GM15510 (cell line): ENCODE measurements around the gene ZDHHC17.

Source experiments
- POLR2A ChIP-seq: IDR thresholded peaks from 3 replicates; pipeline ENCODE4 v1.6.1; 2011; ENCODE audit warnings: borderline replicate concordance; ENCODE audit not compliant: insufficient read length; ENCODE audit errors: extremely low read depth

Gene ZDHHC17

DNA sequence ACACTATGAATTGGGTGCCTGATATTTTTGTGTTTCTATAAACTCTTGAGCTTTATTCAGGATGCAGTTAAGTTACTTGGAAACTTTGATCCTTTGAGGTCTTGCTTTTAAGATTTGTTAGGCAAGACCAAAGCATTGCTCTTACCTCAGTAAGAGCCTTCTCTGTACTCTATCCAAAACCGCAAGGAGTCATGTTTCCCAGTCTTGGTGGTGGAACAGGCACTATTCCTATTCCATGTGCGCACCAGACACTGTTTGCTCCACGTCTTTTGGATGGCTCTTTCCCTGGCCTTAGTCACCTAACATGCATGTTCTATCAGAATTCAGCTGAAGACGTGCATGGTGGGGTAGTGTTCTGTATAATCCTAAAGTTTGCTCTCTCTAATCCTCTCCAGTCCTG is 91.4 kb downstream of the ZDHHC17 start:
- no peak for TF ChIP-seq POLR2A

DNA sequence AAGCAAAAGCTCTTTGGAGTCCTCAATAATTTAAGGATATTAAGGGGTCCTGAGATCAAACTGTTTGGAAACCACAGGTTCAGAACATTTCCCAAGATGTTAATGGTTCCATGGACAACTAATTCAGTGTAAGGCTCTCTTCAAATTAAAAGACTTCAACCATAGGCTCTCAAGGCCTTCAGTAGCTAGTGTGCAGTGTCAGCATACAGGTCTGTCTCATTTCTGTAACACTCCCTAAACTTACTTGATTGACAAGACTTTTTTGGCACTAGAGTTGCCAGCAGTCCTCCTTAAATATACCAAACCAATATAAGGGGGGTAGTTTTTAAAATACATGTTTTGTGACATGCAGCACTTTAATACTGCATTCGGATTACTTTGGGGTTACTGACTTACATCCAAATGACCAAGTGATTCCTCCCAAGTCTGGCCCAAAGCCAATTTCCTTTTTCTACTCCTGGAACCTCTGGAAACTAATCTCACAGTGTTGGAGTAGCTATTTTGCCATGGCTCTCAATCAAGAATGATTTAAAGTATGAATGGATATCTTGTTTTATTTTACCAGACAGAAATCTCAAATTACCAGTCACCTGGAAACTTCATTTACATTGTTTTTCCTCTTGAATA is 92.2 kb downstream of the ZDHHC17 start:
- TF ChIP-seq POLR2A, result no peak

DNA sequence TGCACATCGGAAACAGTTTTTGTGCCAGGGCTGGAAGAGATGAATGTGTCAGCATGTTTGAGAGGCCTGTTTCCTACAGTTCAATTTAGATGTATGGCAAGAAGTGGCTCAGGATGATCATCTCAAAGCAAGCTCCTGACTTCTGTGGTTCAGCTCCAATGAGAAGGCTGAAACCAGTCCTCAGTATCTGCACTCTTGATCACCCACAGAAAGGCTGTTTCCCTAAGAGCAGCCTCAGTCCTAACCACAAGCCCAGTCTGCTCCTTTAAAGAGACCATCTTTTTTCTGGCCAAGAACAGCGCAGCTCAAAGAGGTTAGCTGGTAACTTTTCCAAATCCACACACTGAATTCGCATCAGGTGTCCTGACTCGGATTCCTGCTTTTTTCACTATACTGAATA is 95.7 kb downstream of the ZDHHC17 start:
- no peak for TF ChIP-seq POLR2A

DNA sequence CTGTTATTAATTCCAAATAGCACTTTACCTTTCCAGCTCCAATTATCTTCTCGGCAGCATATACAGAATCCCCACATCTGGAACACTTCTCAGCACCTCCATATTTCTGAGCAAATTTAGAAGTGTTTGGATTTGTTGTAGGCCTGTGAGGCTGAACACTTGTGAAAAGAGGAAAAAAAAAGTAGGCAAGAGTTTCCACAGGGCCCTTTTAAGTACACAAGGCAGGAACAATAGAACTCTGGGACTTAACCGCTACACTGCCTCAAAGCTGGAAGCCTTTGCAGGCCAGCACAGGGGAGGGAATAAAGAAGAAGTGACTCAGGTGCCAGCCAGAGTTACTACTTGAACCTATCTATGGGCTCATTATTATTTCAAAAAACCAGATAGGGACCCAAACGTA is 96.3 kb downstream of the ZDHHC17 start:
- TF ChIP-seq POLR2A, result no peak

DNA sequence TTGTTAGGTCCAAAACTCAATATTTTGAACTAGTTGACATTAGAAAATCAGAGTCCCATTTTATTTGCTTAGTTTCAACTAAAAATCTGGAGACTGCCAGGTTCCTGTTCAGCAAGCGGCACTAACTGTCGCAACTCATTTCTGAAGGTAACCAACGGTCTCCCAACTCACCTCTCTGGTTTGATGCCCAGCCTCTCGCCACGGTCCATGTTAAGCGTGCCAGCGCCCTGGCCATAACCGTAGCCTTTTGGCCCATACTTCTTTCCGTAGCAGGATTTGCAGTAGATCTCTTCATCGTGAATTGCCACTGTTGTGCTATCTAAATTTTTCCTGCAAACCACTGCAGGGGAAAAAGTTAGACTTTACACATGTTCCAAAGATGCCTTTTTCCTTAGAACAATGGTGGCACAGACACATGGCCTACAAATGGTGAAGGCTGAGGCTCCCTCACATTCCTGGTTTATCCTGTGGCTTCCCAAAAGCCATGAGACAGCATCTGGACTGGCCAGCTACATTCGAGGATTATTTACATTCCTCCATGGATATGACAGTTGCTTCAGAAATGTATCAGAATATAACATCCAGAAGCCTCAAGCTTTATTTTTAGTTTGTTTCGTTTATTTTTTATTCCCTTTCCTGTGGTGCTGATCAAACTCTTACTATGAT is 99.2 kb downstream of the ZDHHC17 start:
- TF ChIP-seq POLR2A, result no peak

DNA sequence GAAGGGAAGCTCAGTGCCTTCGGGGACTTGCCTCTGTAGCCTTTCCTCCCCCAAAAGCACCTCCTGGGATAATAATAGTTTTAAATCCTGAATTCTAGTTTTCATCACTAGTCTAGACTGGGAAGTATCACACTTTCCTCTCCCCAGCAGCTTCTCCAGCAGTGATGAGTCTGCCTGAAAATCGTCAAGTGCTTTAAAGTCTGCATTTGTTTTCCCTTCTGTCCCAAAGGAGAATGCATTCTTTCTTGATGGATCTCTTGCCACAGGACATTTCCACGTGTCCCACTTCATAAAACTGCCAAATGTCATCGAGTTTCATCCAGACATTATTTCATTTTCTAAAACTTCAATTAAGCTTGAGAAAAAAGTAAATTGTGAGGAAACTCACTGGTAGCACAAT is 99.9 kb downstream of the ZDHHC17 start:
- TF ChIP-seq POLR2A, result no peak

DNA sequence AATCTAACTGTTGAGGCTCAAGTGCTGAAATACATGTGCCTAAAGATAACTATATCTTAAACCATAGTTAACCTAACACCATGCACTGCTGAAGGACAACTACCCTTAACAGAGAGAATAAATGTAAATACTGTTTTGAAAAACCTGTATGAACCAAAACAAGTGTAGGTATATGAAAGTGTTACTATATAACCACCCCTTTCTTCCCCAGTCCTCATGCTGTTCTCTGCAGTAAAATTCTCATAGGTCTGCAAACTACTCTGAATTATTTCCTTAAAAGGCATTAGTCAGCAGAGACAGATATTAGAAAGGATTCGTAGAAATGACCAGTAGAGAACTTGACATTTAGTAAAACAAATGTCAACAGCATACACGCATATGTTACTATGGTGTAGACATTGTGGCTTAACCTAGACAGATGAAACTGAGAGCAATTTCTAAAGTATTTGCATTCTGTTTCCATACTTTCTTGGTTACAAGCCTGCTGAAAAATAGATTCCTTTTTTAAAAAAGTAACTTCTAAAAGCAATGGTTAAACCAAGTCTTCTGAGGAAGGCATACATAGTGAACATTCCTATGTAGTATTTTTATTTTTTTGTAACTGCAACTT is 101.0 kb downstream of the ZDHHC17 start:
- TF ChIP-seq POLR2A, result no peak

DNA sequence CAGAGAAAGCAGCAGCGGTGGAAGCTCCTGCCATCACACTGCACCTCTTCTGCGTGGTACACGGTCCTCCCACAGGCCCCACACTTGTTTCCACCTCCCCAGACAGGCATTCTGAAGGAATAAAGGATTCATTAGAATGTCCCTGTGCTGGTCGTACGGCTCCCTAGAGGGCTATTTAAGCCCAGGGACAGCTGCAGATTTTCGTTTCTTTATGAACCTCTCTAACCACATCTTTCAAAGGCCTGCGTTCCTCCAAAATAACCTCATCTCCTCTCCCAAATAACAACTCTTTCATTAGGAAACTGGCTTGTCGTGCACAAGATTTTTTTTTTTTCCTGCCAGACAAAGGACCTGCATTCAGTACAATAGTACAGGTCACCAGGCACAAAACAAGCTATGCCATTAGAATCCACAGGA is 102.2 kb downstream of the ZDHHC17 start:
- TF ChIP-seq POLR2A, result no peak

DNA sequence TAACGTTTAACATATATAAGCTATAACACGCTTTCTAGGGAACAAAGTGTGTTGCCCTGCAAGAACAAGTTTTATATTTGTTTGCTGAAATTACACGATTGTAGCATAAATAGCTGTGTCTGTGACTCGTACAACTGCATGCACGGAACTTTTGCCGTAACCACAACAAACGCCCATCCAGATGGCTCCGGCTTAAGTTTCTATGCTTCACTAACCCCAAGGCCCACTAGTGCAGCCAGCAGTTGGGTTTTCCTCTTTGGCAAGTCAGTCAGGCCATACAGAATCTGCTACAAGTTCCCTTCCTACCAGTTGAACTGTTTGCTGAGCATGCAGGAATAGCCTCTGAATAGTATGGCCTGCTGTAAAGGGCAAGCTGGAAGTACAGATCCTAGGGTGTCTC is 102.8 kb downstream of the ZDHHC17 start:
- no peak for TF ChIP-seq POLR2A

DNA sequence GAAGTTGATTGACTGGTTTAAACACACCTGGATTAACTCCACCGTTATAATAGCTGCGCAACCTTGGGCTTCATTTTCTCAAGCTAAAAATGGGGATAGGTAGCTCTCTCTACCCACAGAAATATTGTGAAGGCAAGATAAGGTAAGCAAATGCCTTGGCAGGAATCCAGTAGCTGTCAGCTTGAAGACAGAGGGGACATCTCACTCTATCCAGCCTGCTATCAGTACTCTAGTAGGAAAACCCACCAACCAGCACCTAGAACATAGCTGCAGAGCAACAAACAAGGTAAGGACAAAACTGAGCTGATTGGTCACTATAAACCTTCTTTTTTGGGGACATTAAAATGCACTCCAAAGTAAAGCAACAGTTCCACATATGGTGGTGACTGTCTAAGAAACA is 107.2 kb downstream of the ZDHHC17 start:
- no peak for TF ChIP-seq POLR2A

DNA sequence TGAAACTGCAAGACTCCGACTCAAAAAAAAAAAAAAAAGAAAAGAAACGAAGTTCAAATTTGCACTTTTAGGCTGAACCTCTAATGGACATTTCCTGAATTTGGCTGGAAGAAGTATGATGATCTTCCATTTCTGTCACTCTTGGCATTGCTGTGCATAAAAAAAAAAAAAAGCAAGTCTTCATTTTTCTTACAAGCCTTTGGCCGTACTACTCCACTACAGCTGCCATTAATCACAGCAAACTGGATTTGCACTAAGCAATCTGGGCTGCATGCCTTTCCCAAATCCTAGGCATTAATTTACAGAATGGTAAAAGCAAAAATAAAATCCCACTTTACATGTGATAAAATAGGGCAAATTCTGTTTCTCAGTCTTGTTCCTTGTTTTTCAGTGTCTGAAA is 107.8 kb downstream of the ZDHHC17 start:
- TF ChIP-seq POLR2A, result no peak

DNA sequence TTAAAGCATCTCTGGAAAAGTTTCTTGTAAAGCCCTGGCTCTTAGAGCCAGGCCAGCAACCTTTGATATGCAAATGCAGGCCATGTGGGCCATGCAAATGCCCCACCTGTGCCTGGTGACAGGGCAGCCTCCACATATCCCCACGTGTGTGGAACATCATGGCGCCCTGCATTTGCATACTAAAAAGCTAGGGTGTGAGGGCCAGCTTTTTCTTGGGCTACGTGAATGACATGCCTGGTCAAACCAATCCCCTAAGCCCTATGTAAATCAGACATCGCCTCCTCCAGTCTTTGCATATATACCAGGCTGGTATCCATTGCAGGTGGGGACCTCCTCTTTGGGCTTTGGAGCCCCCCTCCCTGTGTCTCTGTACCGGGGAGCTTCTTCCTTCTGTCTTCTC is 108.5 kb downstream of the ZDHHC17 start:
- no peak for TF ChIP-seq POLR2A

DNA sequence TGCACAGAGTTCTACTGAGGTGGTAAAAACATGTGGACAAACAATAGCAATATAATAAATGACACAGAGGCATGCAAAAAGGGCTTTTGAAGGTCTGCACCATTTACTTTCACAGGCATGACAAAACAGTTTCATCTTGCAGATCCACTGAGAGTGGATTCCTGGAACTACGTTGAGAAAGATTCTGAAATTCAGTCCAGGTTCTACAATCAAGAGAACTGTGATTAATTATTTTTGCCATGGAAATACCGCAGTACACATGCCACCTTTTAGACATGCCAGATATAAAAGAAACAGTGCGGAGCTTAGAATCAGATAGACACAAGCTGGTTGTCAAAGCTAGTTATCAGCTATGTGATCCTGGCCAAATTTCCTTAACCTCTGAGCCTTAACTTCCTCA is 110.1 kb downstream of the ZDHHC17 start:
- no peak for TF ChIP-seq POLR2A

DNA sequence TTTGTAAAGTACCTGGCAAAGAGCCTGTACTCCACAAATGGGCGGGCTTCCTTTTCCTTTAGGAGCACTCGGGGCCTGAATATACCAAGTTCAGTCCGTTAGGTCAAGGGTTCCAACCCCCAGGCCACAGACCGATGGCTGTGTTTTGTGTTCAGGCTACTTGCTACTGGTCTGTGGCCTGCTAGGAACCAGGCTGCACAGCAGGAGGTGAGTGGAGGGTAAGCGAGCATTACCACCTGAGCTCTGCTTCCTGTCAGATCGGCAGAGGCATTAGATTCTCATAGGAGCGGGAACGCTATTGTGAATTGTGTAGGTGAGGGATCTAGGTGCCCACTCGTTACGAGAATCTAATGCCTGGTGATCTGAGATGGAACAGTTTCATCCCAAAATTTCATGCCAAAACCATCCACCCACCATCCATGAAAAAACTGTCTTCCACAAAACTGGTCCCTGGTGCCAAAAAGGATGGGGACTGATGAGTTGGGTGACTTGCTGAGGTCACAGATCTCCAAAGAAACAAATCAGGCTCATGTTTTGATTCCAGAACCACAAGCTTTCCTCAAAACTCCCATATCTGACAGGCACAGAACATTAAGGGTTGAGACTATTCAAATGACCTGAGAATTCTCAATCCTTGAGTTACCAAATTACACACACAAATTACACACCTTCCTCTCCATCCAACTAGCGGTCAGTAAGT is 110.7 kb downstream of the ZDHHC17 start:
- no peak for TF ChIP-seq POLR2A

DNA sequence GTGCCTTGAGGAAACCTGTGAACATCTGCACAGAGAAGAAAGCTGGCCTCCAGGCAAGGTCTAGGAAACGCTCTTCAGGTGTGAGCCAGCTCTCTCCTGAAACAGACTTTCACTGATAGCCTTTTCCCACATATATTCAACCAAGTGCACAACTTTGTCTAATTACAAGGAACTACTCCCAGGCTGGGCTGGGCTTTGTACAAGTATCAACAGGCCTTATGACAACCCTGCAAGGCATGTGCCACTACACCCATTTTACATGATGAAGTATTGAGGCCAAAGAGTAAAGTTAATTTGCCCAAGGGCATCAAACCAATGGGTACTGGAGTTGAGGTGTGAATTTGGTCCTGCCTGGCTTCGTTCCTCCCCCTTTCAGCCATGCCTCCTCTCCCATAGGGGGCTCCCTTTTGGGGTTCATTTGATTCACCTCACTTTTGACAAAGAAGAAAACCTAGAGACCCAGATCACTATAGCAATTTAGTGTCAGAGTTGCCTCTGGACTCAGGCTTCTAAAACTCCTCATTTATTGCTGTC is 112.8 kb downstream of the ZDHHC17 start:
- no peak for TF ChIP-seq POLR2A
